Smooth muscle cell (in vitro differentiated cells): ENCODE results near the gene GGT7. TPM values are rescaled to one million over a fixed set of nuclear protein-coding genes. Genes with fewer than 3 reads are reported as not detected.

Experiments
- DNase-seq: peaks from one replicate; lab custom pipeline; 2025; ENCODE audit not compliant: unreplicated experiment; lab: John Stamatoyannopoulos, UW
- H2AFZ ChIP-seq: fragments of 200-600 bp; sonication (generic); 2 replicates; pipeline ENCODE4 v1.6.0; 2016; ENCODE audit warnings: antibody characterized with exemption, low read depth, mild to moderate bottlenecking
- H3F3A ChIP-seq: fragments of 200-600 bp; sonication (generic); 2 replicates; pipeline ENCODE4 v1.6.0; 2017; ENCODE audit warnings: antibody characterized with exemption, low read depth
- H3K27ac ChIP-seq: fragments of 200-600 bp; sonication (generic); 2 replicates; pipeline ENCODE4 v1.5.1; 2016; ENCODE audit warnings: low read depth, mild to moderate bottlenecking
- H3K27me3 ChIP-seq: fragments of 200-600 bp; sonication (generic); 2 replicates; pipeline ENCODE4 v1.6.1; 2016; ENCODE audit warnings: low read depth, mild to moderate bottlenecking
- H3K36me3 ChIP-seq: fragments of 200-600 bp; sonication (generic); 2 replicates; pipeline ENCODE4 v1.5.1; 2016; ENCODE audit warnings: low read depth
- H3K4me1 ChIP-seq: fragments of 200-600 bp; sonication (generic); 2 replicates; pipeline ENCODE4 v1.5.1; 2016; ENCODE audit warnings: low read depth
- H3K4me2 ChIP-seq: fragments of 200-600 bp; sonication (generic); 2 replicates; pipeline ENCODE4 v1.6.0; 2016; ENCODE audit warnings: mild to moderate bottlenecking
- H3K4me3 ChIP-seq: fragments of 200-600 bp; sonication (generic); 2 replicates; pipeline ENCODE4 v1.5.1; 2016; ENCODE audit warnings: mild to moderate bottlenecking
- H3K79me2 ChIP-seq: fragments of 200-600 bp; sonication (generic); 2 replicates; pipeline ENCODE4 v1.6.0; 2016; ENCODE audit warnings: low read depth, mild to moderate bottlenecking
- H3K9ac ChIP-seq: fragments of 200-600 bp; sonication (generic); 2 replicates; pipeline ENCODE4 v1.6.0; 2016; ENCODE audit warnings: low read depth
- H3K9me3 ChIP-seq: fragments of 200-600 bp; sonication (generic); replicated peaks from 2 replicates; pipeline ENCODE4 v1.5.1; 2016; ENCODE audit warnings: low read depth
- H4K20me1 ChIP-seq: fragments of 200-600 bp; sonication (generic); 2 replicates; pipeline ENCODE4 v1.6.0; 2016; ENCODE audit warnings: low read depth
- WGBS: methylation state at CpG from one replicate; pipeline ENCODE4 v1.1.7; 2016; ENCODE audit warnings: low lambda C conversion rate; 5-methylcytosine and 5-hydroxymethylcytosine counted together
- polyA plus RNA-seq: library from polyadenylated mRNA; unstranded; fragments of >200 nt; fragmentation: Nextera tagmentation; extraction: Ambion mirVana; gene quantifications from 2 replicates; pipeline ENCODE4 v1.2.1, GENCODE V29; 2016
- total RNA-seq: library from RNA; depleted of rRNA; stranded (reverse); fragments of >200 nt; gene quantifications from 2 replicates; pipeline ENCODE4 v1.2.3, GENCODE V29; 2014
- TF ChIP-seq, protein P1 (sequence below): fragments of 200-600 bp; sonication (generic); IDR thresholded peaks from 2 replicates; pipeline ENCODE4 v1.5.1; 2017; ENCODE audit warnings: borderline replicate concordance, mild to moderate bottlenecking, antibody characterized with exemption; ENCODE audit not compliant: insufficient read depth, poor library complexity, severe bottlenecking

GGT7 gene
- total and polyA plus RNA-seq, 2 experiments from 2014 or later, result 4.0 to 15.2 TPM

DNA sequence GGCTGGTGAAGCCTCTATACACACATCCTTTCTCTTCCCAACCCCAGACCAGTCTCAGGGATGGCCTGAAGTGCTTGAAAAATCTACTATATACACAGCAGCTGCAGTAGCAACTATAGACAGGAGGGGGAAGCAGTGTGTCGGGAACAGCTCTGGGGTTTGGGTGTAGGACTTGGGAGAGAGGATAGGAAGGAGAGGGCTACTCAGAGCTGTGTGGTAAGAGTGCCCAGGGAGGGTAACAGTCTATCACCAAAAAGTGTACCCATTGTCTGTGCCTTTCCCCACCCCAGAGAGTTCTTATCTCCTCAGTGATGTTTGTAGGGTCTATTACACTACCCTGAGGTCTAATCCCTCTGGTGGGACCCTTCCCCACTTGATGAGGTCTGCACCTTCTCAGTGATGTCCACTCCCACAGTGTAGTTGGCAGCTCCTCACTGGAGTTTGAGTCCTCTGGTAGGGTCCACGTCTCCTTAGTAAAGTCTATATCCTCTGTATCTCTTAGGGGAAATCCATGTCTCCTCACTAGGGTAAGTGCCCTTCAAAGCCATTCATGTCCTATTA, 1.5 kb upstream of the GGT7 start:
- Histone ChIP-seq H3K79me2 (peaks cover 11% of the 10 kb centered on the region), H3K27ac (no peak overlapping the region), H4K20me1 (no peaks in the 10 kb centered on the region), H3K4me3 (no peak overlapping the region), H2AFZ (no peak overlapping the region), H3F3A (peaks cover 5% of the 10 kb centered on the region), H3K9me3 (no peaks in the 10 kb centered on the region), H3K9ac (no peak overlapping the region), H3K27me3 (no peaks in the 10 kb centered on the region), H3K4me2 (no peak overlapping the region), H3K36me3 (no peaks in the 10 kb centered on the region), H3K4me1 (peaks cover 6% of the 10 kb centered on the region)
- TF ChIP-seq, protein P1, sequence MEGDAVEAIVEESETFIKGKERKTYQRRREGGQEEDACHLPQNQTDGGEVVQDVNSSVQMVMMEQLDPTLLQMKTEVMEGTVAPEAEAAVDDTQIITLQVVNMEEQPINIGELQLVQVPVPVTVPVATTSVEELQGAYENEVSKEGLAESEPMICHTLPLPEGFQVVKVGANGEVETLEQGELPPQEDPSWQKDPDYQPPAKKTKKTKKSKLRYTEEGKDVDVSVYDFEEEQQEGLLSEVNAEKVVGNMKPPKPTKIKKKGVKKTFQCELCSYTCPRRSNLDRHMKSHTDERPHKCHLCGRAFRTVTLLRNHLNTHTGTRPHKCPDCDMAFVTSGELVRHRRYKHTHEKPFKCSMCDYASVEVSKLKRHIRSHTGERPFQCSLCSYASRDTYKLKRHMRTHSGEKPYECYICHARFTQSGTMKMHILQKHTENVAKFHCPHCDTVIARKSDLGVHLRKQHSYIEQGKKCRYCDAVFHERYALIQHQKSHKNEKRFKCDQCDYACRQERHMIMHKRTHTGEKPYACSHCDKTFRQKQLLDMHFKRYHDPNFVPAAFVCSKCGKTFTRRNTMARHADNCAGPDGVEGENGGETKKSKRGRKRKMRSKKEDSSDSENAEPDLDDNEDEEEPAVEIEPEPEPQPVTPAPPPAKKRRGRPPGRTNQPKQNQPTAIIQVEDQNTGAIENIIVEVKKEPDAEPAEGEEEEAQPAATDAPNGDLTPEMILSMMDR, result peak; percentile 88
- 18% methylated on average over 2 of the region's 2 CpGs for WGBS
- DNase-seq, result peak; percentile 26

DNA sequence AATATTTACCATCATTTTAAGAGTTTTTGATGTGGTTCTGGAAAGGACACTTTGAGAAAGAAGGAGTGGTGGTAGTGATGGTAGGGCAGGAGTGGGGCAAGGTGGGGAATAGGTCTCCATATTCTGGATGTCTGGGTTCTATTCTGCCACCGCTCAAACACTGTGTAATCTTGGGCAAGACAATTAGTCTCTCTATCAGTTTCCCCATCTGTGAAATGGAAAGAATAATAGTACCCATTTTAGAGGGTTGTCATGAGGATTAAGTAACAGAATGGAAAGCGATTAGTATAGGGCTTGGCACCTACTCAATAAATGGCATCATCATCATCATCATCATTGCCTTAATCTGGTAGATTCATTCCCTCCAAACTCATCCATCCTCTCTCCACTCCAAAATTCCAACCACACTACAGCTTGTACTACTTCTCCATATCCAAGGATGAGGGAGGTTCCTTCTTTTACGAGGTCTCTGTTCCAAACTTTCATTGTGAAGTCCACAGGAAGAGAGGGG, 982 bp upstream of the GGT7 start:
- peaks cover 5% of the 10 kb centered on the region for H3F3A ChIP-seq
- H3K27ac ChIP-seq, result no peak overlapping the region
- DNase-seq, result no peak
- no peaks in the 10 kb centered on the region for H4K20me1 ChIP-seq
- peaks cover 11% of the 10 kb centered on the region for H3K79me2 ChIP-seq
- H2AFZ ChIP-seq, result peak overlapping the region; percentile 98
- H3K4me3 ChIP-seq, result no peak overlapping the region
- H3K36me3 ChIP-seq, result no peaks in the 10 kb centered on the region
- H3K4me1 ChIP-seq, result peaks cover 6% of the 10 kb centered on the region
- no peak overlapping the region for H3K9ac ChIP-seq
- 64% methylated on average over 3 of the region's 3 CpGs for WGBS
- H3K27me3 ChIP-seq, result no peaks in the 10 kb centered on the region
- no peaks in the 10 kb centered on the region for H3K9me3 ChIP-seq
- H3K4me2 ChIP-seq, result no peak overlapping the region
- TF ChIP-seq, protein P1, result no peak

DNA sequence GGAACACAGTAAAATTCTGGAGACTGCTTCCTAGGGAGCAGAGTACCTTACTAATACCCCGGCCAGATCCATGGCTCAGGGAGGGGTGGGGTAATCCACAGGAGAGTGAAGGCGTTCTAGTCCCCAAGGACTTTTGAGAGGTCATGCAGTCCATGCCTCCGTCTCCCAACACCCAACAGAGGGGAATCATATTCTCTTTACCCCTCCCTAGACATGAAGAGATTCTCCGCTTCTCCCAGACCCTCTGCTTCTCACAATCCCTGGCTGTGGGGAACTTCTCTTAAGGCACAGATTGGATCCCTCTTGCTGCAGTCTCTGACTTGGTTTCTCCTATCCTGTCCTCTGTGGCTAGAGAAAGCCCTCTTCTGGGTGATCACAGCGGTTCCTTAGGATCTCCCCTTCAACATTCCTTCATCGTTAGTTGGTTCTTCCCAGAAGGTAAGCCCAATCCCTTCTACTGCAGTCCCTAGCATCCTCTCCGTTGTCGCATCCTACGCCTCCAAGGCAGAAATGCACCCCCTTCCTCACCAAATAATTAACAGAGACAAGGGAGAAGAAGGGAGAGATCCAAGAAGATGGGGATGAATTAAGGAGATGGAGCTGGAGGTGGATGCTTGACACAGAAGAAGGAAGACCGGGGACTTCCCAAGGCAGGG, 562 bp downstream of the GGT7 start:
- WGBS, result 32% methylated on average over 10 of the region's 10 CpGs
- H3K27ac ChIP-seq, result no peak overlapping the region
- H3K4me2 ChIP-seq, result peak overlapping the region; percentile 96
- H3K4me1 ChIP-seq, result peaks cover 6% of the 10 kb centered on the region
- peak overlapping the region; percentile 44 for H3K9ac ChIP-seq
- H3F3A ChIP-seq, result peaks cover 5% of the 10 kb centered on the region
- H3K27me3 ChIP-seq, result no peaks in the 10 kb centered on the region
- H2AFZ ChIP-seq, result peak overlapping the region; percentile 98
- H3K9me3 ChIP-seq, result no peaks in the 10 kb centered on the region
- TF ChIP-seq, protein P1, result no peak
- H3K4me3 ChIP-seq, result peak overlapping the region; percentile 76
- no peak for DNase-seq
- H3K79me2 ChIP-seq, result peaks cover 1% of the 10 kb centered on the region
- no peaks in the 10 kb centered on the region for H3K36me3 ChIP-seq
- H4K20me1 ChIP-seq, result peaks cover 14% of the 10 kb centered on the region
